Colon (tissue), 2 donors: Measurements from ENCODE around the gene SLC22A17.

Experiments
- FAIRE-seq: peaks from 2 replicates; lab custom pipeline; 2012; peaks lifted over from hg19 to GRCh38; lab: Jason Lieb, UNC
- donor health status: control.
- donor health status: control.

The SLC22A17 gene

GRCh38 chr14:23307687-23308644, 44.7 kb downstream of the SLC22A17 start:
- FAIRE-seq: no peak

DNA sequence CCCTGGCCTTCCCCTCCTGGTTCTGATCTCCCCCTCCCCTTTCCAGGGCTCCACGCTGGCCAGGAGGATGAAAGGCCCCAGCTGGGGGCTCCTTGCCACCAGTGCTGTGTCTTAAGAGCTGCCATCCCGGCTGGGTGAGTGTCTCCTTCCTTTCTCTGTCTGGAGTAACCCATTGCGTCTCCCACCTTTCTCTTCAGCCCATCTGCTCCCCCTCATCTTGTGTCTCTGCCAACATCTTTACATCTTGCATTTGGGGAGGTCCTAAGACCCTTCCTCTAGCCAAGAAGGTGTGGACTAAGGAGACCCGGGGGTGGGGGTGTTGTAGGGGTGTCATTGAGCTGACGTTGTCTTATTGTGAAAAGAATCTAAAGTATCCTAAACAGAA, 45.5 kb downstream of the SLC22A17 start:
- FAIRE-seq: no peak

DNA sequence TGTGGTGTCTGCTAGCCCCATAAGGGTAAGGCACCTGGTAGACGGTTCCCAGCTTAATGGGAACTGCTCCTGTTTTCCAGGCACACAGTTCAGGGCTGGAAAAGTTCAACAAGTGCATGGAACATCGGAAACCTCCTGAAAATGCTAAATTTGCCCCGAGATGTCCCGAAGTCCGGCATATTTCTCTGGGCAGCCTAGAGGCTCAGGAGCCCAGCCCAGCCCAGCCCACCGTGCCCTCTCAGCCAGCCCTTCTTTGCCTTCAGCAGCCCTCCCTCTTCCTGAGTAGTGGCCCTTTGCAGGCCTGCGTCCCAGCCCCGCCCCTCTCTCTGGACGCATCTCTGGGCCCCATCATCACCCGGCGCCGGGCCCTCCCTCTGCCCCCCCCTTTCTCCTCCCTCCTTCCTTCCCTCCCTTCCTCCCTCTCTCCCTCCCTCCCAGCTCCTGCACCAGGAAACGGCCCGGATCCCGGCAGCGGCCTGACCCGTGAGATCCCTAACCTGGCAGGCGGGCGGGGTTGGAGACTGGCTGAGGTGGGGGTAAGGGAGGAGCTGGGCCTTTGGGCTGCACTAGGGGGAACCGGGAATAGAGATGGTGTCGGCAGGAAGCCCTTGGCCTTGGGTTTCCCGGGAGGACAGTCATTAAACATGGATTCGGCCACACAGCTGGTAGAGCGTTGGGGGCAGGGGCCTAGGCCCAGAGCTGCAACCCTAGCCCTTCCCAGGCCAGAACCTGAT, 46.1 kb downstream of the SLC22A17 start, which contains the start of gene BCL2L2:
TSS of gene BCL2L2 (plus strand) at position 422 of the 734 bp plus-strand sequence. CDS start 935 bp downstream, outside the sequence.
- no peak for FAIRE-seq

- no peak for FAIRE-seq
These were observed 50.1 kb downstream of the SLC22A17 start, which contains the start of gene PPP1R3E for GRCh38 chr14:23302290-23303225. PPP1R3E (minus strand) TSS chr14:23302859; CDS start chr14:23302576, 283 bp downstream.

- no peak for FAIRE-seq
These were observed 50.8 kb downstream of the SLC22A17 start for GRCh38 chr14:23301969-23302289.

- no peak for FAIRE-seq
These were observed 51.3 kb downstream of the SLC22A17 start for GRCh38 chr14:23301288-23301968.

GRCh38 chr14:23300687-23301223, 51.9 kb downstream of the SLC22A17 start:
- FAIRE-seq: no peak

- no peak for FAIRE-seq
These were observed 52.6 kb downstream of the SLC22A17 start for GRCh38 chr14:23299986-23300686.

DNA sequence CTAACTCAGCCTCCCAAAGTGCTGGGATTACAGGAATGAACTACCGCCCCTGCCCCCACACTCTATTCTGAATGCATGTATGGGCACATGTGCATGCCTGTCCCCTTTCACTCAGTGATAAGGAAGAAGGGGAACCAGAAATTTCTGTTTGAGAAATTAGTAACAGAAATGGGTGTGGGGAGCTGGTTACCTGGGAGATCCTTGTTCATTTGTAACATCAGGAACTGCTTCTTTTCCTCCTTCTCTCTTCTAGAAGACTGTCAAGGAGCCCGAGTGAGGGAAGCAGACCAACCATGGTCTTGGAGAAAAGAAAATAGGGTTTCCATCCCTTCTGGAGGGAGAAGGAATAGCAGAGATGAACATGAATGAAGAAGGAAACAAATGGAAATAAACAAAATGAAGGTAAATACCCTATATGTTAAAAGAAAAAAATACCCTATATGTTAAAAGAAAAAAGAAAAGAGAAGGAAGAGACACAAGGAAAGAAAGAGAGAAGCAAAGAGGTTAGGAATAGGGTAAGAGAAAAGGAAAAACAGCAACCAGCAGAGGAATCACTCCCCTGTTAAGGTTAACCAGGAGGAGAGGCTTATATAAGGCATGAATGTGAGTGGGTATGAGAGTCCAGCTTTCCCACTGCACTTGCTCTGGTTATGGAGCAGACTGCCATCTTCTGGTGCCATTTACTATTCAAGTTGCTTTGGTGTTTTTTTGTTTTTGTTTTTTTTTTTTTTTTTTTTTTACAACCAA, 53.3 kb downstream of the SLC22A17 start:
- FAIRE-seq: no peak

GRCh38 chr14:23297611-23298277, 54.9 kb downstream of the SLC22A17 start:
- FAIRE-seq: no peak

- no peak for FAIRE-seq
These were observed 55.6 kb downstream of the SLC22A17 start for GRCh38 chr14:23297096-23297495.
